HL-60 (cell line): ENCODE measurements around the gene GRM5.

Experiments used
- GABPA ChIP-seq: IDR thresholded peaks from 2 replicates; pipeline ENCODE4 v1.6.1; 2012; ENCODE audit warnings: low read depth
- POLR2AphosphoS5 ChIP-seq: IDR thresholded peaks from 2 replicates; pipeline ENCODE4 v1.6.1; 2012; ENCODE audit warnings: low read depth
- REST ChIP-seq: IDR thresholded peaks from 2 replicates; pipeline ENCODE4 v1.6.1; 2012; ENCODE audit warnings: low read depth; ENCODE audit not compliant: insufficient replicate concordance
- TF ChIP-seq, protein P1 (sequence below): IDR thresholded peaks from one replicate; pipeline ENCODE4 v1.5.1; 2011; ENCODE audit warnings: low read length, control low read depth, inconsistent platforms; ENCODE audit not compliant: insufficient read depth

DNA sequence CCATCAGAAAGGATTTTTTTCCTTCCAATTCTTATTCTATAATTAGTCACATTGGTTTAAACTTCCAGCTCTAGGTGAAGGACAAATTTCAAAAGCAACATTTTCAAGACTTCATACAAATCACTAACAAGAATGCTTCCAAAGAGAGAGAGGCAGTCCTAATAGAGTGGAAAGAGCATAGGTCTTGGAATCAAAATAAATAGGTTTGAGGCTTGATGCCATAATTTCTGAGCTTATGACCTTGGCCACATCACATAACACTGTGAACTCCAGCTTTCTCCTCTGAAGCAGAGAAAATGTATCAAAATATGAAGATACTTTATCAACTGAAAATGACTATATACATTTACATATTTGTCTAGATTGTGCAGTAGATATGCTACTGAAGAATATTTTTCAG, 246.8 kb downstream of the GRM5 start:
- TF ChIP-seq POLR2AphosphoS5 (no peak), GABPA (no peak), REST (no peak)
- TF ChIP-seq, protein P1, sequence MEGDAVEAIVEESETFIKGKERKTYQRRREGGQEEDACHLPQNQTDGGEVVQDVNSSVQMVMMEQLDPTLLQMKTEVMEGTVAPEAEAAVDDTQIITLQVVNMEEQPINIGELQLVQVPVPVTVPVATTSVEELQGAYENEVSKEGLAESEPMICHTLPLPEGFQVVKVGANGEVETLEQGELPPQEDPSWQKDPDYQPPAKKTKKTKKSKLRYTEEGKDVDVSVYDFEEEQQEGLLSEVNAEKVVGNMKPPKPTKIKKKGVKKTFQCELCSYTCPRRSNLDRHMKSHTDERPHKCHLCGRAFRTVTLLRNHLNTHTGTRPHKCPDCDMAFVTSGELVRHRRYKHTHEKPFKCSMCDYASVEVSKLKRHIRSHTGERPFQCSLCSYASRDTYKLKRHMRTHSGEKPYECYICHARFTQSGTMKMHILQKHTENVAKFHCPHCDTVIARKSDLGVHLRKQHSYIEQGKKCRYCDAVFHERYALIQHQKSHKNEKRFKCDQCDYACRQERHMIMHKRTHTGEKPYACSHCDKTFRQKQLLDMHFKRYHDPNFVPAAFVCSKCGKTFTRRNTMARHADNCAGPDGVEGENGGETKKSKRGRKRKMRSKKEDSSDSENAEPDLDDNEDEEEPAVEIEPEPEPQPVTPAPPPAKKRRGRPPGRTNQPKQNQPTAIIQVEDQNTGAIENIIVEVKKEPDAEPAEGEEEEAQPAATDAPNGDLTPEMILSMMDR, result no peak
